ENCODE data around the gene CBR4. TPM values are rescaled to one million over a fixed set of nuclear protein-coding genes. Genes with fewer than 3 reads are reported as not detected.
"Not testable (repeated sequence)": the region's sequence is repeated elsewhere in the genome, so short reads cannot be mapped to it uniquely, and the experiment has no call there.

Gene CBR4
- total RNA-seq, 4 donors from 2014 or later, result 13.4 to 19.4 (median 16.3) TPM

DNA sequence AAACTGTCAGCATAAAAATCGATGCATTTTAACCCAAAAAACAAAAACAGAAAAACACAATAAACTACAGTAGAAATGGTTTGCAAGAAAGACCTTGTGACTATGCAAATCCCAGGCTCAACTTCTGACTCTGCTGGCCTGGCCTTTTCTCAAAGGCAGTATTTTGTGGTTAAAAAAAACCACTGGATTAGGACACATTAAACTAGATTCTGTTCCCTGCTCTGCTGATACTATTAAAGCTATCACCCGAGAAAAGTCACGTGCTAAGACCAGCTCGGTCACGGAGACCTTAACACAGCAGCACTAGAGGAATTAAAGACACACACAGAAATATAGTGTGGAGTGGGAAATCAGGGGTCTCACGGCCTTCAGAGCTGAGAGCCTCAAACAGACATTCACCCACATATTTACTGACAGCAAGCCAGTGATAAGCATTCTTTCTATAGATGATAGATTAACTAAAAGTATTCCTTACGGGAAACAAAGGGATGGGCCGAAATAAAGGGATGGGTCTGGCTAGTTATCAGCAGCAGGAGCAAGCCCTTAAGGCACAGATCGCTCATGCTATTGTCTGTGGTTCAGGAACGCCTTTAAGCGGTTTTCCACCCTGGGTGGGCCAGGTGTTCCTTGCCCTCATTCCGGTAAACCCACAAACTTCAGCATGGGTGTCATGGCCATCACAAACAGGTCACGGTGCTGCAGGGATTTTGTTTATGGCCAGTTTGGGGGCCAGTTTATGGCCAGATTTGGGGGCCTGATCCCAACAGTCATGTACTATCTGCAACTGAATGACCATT, 16.1 kb downstream of the CBR4 start:
- H3K27ac ChIP-seq, result no peak overlapping the region
- intact Hi-C loops (cut with DNase I), result no loop called here
- 53 to 57% methylated on average over 13 of the region's 13 CpGs for WGBS, 2 donors

DNA sequence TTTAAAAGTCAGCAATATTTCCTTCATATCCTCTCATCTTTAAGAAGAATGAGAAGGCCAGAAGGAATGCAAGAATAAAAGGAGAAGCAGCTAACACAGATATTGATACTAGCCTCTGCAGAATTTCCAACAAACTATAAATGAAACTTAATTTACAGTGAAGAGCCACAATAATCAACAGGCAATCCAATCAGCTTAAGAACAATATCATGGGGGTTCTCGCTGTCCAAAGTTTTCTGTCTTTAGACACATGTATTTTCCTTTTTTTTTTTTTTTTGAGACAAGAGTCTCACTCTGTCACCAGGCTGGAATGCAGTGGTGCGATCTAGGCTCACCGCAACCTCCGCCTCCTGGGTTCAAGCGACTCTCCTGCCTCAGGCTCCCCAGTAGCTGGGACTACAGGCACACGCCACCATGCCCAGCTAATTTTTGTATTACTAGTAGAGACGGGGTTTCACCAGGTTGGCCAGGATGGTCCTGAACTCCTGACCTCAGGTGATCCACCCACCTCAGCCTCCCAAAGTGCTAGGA, 17.0 kb downstream of the CBR4 start:
- H3K9me3 ChIP-seq; H3K27me3 ChIP-seq; DNase-seq; H3K27ac ChIP-seq; H3K4me3 ChIP-seq; intact Hi-C loops (cut with DNase I): not testable (repeated sequence)
- H3K4me1 ChIP-seq, result peaks cover 0 to 11% (median 0%) of the 10 kb centered on the region in 3 donors
- peaks cover 0 to 46% (median under 1%) of the 10 kb centered on the region in 3 donors for H3K36me3 ChIP-seq
- 91 to 93% methylated on average over 6 to 7 of the region's 7 CpGs for WGBS, 2 donors

More for the DNA sequence above, 16.1 kb downstream of the CBR4 start:
- no peak overlapping the region for H3K4me3 ChIP-seq
- H3K9me3 ChIP-seq, result no peaks in the 10 kb centered on the region
- TF ChIP-seq, protein P1, sequence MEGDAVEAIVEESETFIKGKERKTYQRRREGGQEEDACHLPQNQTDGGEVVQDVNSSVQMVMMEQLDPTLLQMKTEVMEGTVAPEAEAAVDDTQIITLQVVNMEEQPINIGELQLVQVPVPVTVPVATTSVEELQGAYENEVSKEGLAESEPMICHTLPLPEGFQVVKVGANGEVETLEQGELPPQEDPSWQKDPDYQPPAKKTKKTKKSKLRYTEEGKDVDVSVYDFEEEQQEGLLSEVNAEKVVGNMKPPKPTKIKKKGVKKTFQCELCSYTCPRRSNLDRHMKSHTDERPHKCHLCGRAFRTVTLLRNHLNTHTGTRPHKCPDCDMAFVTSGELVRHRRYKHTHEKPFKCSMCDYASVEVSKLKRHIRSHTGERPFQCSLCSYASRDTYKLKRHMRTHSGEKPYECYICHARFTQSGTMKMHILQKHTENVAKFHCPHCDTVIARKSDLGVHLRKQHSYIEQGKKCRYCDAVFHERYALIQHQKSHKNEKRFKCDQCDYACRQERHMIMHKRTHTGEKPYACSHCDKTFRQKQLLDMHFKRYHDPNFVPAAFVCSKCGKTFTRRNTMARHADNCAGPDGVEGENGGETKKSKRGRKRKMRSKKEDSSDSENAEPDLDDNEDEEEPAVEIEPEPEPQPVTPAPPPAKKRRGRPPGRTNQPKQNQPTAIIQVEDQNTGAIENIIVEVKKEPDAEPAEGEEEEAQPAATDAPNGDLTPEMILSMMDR (IDR thresholded peaks at IDR 0.05), result no peak
- no peak for TF ChIP-seq POLR2A (IDR thresholded peaks at IDR 0.05)
- no peak for DNase-seq
- H3K36me3 ChIP-seq, result peaks cover 0 to 46% (median 8%) of the 10 kb centered on the region in 3 donors
- peaks cover 0 to 11% (median 0%) of the 10 kb centered on the region in 3 donors for H3K4me1 ChIP-seq
- H3K27me3 ChIP-seq, result no peaks in the 10 kb centered on the region

- intact Hi-C loops (cut with DNase I), result no loop called here
- H3K36me3 ChIP-seq, result peaks cover 5 to 95% (median 8%) of the 10 kb centered on the region in 3 donors
- DNase-seq, result no peak
Measured at GRCh38 chr4:168981942-168982341, 28.1 kb downstream of the CBR4 start.

GRCh38 chr4:168981460-168981859, 28.6 kb downstream of the CBR4 start:
- Histone ChIP-seq H3K4me3 (no peak overlapping the region), H3K36me3 (peaks cover 5 to 95% (median 6%) of the 10 kb centered on the region in 3 donors), H3K27ac (no peak overlapping the region), H3K4me1 (no peaks in the 10 kb centered on the region), H3K27me3 (no peaks in the 10 kb centered on the region), H3K9me3 (peaks cover 0 to 35% (median 13%) of the 10 kb centered on the region in 3 donors)
- intact Hi-C loops (cut with DNase I), result no loop called here
- no peak for DNase-seq
- TF ChIP-seq, protein P1 (IDR thresholded peaks at IDR 0.05), result no peak
- TF ChIP-seq POLR2A (IDR thresholded peaks at IDR 0.05), result no peak

More at GRCh38 chr4:168981942-168982341, 28.1 kb downstream of the CBR4 start:
- TF ChIP-seq, protein P1 (IDR thresholded peaks at IDR 0.05), result no peak
- TF ChIP-seq POLR2A (IDR thresholded peaks at IDR 0.05), result no peak
- peaks cover 0 to 30% (median 9%) of the 10 kb centered on the region in 3 donors for H3K9me3 ChIP-seq
- H3K27ac ChIP-seq, result no peak overlapping the region
- WGBS, 2 donors, result 93 to 100% methylated on average over 1 of the region's 1 CpG
- H3K27me3 ChIP-seq, result no peaks in the 10 kb centered on the region
- no peaks in the 10 kb centered on the region for H3K4me1 ChIP-seq
- H3K4me3 ChIP-seq, result no peak overlapping the region

DNA sequence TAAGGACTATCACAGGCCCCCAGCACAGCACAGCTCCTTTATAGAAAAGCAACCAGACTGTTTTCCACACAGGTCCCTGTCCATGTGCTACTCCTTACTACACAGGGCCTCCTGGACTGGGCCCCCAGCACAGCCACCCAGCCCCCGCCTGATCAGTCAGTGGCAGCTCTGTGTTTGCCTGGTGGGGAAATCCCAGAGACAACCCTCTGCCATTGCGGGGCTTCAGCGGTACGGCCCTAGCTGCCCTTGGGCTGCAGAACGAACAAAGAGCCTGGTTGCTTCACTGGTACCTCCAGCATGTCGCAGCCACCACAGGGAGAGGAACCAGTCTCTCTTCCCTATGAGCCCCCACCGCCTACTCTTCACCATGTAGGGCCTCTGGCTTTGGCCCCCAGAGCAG, 30.7 kb downstream of the CBR4 start:
- H3K27ac ChIP-seq, result no peak overlapping the region
- no peak for DNase-seq
- 72 to 82% methylated on average over 4 to 5 of the region's 7 CpGs for WGBS, 2 donors
- intact Hi-C loops (cut with DNase I), result no loop called here
- H3K4me3 ChIP-seq, result no peak overlapping the region
- no peak for TF ChIP-seq POLR2A (IDR thresholded peaks at IDR 0.05)
- TF ChIP-seq, protein P1 (IDR thresholded peaks at IDR 0.05), result no peak
- H3K9me3 ChIP-seq, result peaks cover 0 to 54% (median 27%) of the 10 kb centered on the region in 3 donors
- no peaks in the 10 kb centered on the region for H3K27me3 ChIP-seq
- peaks cover 5 to 93% (median 5%) of the 10 kb centered on the region in 3 donors for H3K36me3 ChIP-seq
- no peaks in the 10 kb centered on the region for H3K4me1 ChIP-seq
